Measurements from ENCODE around the gene BCKDHB. TPM values are rescaled to one million over a fixed set of nuclear protein-coding genes. Genes with fewer than 3 reads are reported as not detected.

BCKDHB gene
- total and polyA plus RNA-seq, 2 experiments from 2014 or later, result 32.1 to 42.7 TPM

DNA sequence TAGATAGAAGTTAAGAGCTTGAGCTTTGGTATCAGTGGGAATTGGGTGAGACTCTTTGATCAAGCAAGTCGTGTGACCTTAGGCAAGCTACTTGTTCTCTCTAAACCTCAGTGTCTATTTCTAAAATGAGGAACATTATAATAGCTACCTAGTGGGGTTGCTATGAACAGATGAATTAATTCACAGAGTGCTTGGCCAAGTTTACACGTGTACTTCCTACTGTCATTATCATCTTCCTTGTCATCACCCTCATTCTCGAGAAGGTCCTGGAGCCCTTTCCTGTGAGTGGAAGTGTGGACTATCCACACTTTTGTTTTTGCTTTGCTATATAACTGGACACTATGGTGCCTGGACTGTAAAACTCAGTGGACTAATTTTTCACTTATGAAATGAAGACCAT lies 64.0 kb downstream of the BCKDHB start:
- Histone ChIP-seq H3K27me3 (ENCODE audit: insufficient read depth) (no peaks in the 10 kb centered on the region), H3K9me2 (ENCODE audit: insufficient read depth) (no peaks in the 10 kb centered on the region), H2AFZ (no peak overlapping the region), H3K4me2 (no peak overlapping the region), H3K27ac (ENCODE audit: low read depth) (no peak overlapping the region), H3K36me3 (ENCODE audit: insufficient read depth) (no peaks in the 10 kb centered on the region; the same call in 1 of the 2 replicates), H3F3A (replicated peaks; ENCODE audit: low read depth) (no peaks in the 10 kb centered on the region), H3K4me3 (no peak overlapping the region), H3K79me2 (replicated peaks; ENCODE audit: insufficient read depth) (no peaks in the 10 kb centered on the region), H4K20me1 (replicated peaks; ENCODE audit: insufficient read depth) (no peaks in the 10 kb centered on the region), H3K4me1 (ENCODE audit: insufficient read depth) (no peaks in the 10 kb centered on the region)
- Mint-ChIP-seq H3K9me3 (no peaks in the 10 kb centered on the region), H3K27me3 (ENCODE audit: insufficient read depth, low read depth, poor library complexity) (no peaks in the 10 kb centered on the region), H3K27ac (no peak overlapping the region), H3K4me1 (no peaks in the 10 kb centered on the region), H3K36me3 (ENCODE audit: low read depth) (peaks cover 3% of the 10 kb centered on the region; the same call in 1 of the 3 replicates), H3K4me3 (no peak overlapping the region)
- DNase-seq (ENCODE audit: low spot score) (no peak), ATAC-seq (no peak)
- TF ChIP-seq EZH2phosphoT487 (IDR thresholded peaks at IDR 0.05; ENCODE audit: unreplicated experiment), result no peak
- TF ChIP-seq ZNF331 (CRISPR knock-in tag; IDR thresholded peaks at IDR 0.05; ENCODE audit: low read depth), result no peak
- TF ChIP-seq EZH2 (IDR thresholded peaks at IDR 0.05; ENCODE audit: low read depth, unreplicated experiment), result no peak
- TF ChIP-seq, protein P1, sequence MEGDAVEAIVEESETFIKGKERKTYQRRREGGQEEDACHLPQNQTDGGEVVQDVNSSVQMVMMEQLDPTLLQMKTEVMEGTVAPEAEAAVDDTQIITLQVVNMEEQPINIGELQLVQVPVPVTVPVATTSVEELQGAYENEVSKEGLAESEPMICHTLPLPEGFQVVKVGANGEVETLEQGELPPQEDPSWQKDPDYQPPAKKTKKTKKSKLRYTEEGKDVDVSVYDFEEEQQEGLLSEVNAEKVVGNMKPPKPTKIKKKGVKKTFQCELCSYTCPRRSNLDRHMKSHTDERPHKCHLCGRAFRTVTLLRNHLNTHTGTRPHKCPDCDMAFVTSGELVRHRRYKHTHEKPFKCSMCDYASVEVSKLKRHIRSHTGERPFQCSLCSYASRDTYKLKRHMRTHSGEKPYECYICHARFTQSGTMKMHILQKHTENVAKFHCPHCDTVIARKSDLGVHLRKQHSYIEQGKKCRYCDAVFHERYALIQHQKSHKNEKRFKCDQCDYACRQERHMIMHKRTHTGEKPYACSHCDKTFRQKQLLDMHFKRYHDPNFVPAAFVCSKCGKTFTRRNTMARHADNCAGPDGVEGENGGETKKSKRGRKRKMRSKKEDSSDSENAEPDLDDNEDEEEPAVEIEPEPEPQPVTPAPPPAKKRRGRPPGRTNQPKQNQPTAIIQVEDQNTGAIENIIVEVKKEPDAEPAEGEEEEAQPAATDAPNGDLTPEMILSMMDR (conservative IDR thresholded peaks at IDR 0.05; ENCODE audit: low read depth in 2 of 2), result no peak
- no peak for TF ChIP-seq POLR2AphosphoS5 (IDR thresholded peaks at IDR 0.05; ENCODE audit: low read depth)

DNA sequence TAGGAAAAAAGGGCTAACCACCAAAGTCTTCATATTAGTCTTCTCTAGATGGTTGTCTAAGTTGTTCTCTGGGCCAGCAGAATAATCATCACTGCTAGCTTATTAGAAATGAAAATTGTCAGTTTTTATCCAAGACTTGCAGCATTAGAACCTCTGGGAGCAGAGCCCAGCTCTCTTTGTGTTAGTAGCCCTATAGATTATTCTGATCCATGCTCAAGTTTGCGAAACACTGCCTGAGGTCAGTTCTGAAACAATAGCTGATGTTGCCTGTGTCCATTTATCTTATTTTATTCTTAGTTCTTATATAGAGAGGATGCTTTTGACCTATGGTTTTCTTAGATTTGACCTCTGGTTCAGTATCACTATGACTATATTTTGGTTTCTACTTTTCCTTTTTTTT lies 66.9 kb downstream of the BCKDHB start:
- ATAC-seq (no peak), DNase-seq (ENCODE audit: low spot score) (no peak)
- Histone ChIP-seq H3K27ac (ENCODE audit: low read depth) (no peak overlapping the region), H3K4me2 (no peak overlapping the region), H3K36me3 (ENCODE audit: insufficient read depth) (no peaks in the 10 kb centered on the region; the same call in 1 of the 2 replicates), H3F3A (replicated peaks; ENCODE audit: low read depth) (no peaks in the 10 kb centered on the region), H2AFZ (no peak overlapping the region), H3K4me1 (ENCODE audit: insufficient read depth) (no peaks in the 10 kb centered on the region), H3K4me3 (no peak overlapping the region), H3K79me2 (replicated peaks; ENCODE audit: insufficient read depth) (no peaks in the 10 kb centered on the region), H3K27me3 (ENCODE audit: insufficient read depth) (no peaks in the 10 kb centered on the region), H4K20me1 (replicated peaks; ENCODE audit: insufficient read depth) (no peaks in the 10 kb centered on the region), H3K9me2 (ENCODE audit: insufficient read depth) (no peaks in the 10 kb centered on the region)
- Mint-ChIP-seq H3K9me3 (no peaks in the 10 kb centered on the region), H3K4me3 (no peak overlapping the region), H3K36me3 (ENCODE audit: low read depth) (peaks cover 3% of the 10 kb centered on the region; the same call in 1 of the 3 replicates), H3K27ac (no peak overlapping the region), H3K4me1 (no peaks in the 10 kb centered on the region), H3K27me3 (ENCODE audit: insufficient read depth, low read depth, poor library complexity) (no peaks in the 10 kb centered on the region)
- TF ChIP-seq POLR2AphosphoS5 (IDR thresholded peaks at IDR 0.05; ENCODE audit: low read depth) (no peak), JUNB (IDR thresholded peaks at IDR 0.05; ENCODE audit: unreplicated experiment) (no peak), EZH2 (IDR thresholded peaks at IDR 0.05; ENCODE audit: low read depth, unreplicated experiment) (no peak), CREB1 (CRISPR knock-in tag; IDR thresholded peaks at IDR 0.05; ENCODE audit: low read depth) (no peak), NANOG (IDR thresholded peaks at IDR 0.05; ENCODE audit: borderline replicate concordance) (no peak), STAT1 (IDR thresholded peaks at IDR 0.05; ENCODE audit: unreplicated experiment) (no peak)
- TF ChIP-seq, protein P1 (conservative IDR thresholded peaks at IDR 0.05; ENCODE audit: low read depth in 2 of 2), result no peak
- TF ChIP-seq, protein P2, sequence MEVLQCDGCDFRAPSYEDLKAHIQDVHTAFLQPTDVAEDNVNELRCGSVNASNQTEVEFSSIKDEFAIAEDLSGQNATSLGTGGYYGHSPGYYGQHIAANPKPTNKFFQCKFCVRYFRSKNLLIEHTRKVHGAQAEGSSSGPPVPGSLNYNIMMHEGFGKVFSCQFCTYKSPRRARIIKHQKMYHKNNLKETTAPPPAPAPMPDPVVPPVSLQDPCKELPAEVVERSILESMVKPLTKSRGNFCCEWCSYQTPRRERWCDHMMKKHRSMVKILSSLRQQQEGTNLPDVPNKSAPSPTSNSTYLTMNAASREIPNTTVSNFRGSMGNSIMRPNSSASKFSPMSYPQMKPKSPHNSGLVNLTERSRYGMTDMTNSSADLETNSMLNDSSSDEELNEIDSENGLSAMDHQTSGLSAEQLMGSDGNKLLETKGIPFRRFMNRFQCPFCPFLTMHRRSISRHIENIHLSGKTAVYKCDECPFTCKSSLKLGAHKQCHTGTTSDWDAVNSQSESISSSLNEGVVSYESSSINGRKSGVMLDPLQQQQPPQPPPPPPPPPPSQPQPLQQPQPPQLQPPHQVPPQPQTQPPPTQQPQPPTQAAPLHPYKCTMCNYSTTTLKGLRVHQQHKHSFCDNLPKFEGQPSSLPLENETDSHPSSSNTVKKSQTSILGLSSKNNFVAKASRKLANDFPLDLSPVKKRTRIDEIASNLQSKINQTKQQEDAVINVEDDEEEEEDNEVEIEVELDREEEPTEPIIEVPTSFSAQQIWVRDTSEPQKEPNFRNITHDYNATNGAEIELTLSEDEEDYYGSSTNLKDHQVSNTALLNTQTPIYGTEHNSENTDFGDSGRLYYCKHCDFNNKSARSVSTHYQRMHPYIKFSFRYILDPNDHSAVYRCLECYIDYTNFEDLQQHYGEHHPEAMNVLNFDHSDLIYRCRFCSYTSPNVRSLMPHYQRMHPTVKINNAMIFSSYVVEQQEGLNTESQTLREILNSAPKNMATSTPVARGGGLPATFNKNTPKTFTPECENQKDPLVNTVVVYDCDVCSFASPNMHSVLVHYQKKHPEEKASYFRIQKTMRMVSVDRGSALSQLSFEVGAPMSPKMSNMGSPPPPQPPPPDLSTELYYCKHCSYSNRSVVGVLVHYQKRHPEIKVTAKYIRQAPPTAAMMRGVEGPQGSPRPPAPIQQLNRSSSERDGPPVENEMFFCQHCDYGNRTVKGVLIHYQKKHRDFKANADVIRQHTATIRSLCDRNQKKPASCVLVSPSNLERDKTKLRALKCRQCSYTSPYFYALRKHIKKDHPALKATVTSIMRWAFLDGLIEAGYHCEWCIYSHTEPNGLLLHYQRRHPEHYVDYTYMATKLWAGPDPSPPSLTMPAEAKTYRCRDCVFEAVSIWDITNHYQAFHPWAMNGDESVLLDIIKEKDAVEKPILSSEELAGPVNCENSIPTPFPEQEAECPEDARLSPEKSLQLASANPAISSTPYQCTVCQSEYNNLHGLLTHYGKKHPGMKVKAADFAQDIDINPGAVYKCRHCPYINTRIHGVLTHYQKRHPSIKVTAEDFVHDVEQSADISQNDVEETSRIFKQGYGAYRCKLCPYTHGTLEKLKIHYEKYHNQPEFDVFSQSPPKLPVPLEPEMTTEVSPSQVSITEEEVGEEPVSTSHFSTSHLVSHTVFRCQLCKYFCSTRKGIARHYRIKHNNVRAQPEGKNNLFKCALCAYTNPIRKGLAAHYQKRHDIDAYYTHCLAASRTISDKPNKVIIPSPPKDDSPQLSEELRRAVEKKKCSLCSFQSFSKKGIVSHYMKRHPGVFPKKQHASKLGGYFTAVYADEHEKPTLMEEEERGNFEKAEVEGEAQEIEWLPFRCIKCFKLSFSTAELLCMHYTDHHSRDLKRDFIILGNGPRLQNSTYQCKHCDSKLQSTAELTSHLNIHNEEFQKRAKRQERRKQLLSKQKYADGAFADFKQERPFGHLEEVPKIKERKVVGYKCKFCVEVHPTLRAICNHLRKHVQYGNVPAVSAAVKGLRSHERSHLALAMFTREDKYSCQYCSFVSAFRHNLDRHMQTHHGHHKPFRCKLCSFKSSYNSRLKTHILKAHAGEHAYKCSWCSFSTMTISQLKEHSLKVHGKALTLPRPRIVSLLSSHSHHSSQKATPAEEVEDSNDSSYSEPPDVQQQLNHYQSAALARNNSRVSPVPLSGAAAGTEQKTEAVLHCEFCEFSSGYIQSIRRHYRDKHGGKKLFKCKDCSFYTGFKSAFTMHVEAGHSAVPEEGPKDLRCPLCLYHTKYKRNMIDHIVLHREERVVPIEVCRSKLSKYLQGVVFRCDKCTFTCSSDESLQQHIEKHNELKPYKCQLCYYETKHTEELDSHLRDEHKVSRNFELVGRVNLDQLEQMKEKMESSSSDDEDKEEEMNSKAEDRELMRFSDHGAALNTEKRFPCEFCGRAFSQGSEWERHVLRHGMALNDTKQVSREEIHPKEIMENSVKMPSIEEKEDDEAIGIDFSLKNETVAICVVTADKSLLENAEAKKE (CRISPR knock-in tag; IDR thresholded peaks at IDR 0.05), result no peak
